ENCODE results near the gene C2orf78. TPM values are rescaled to one million over a fixed set of nuclear protein-coding genes. Genes with fewer than 3 reads are reported as not detected.

Gene C2orf78
- total RNA-seq, 4 donors from 2014 or later: not detected

GRCh38 chr2:73825408-73825807 is 41.4 kb downstream of the C2orf78 start:
- Histone ChIP-seq H3K4me1 (peaks cover 19% of the 10 kb centered on the region), H3K27ac (no peak overlapping the region), H3K27me3 (no peaks in the 10 kb centered on the region), H3K9me3 (no peaks in the 10 kb centered on the region), H3K36me3 (no peaks in the 10 kb centered on the region), H3K4me3 (no peak overlapping the region)
- TF ChIP-seq POLR2A (IDR thresholded peaks at IDR 0.05) (no peak), CTCF (IDR thresholded peaks at IDR 0.05) (no peak), EP300 (IDR thresholded peaks at IDR 0.05) (no peak), POLR2AphosphoS5 (IDR thresholded peaks at IDR 0.05) (no peak)
- DNase-seq (ENCODE audit: low spot score in 2 of 2): no peak
- 87% methylated on average over 4 of the region's 4 CpGs for WGBS

DNA sequence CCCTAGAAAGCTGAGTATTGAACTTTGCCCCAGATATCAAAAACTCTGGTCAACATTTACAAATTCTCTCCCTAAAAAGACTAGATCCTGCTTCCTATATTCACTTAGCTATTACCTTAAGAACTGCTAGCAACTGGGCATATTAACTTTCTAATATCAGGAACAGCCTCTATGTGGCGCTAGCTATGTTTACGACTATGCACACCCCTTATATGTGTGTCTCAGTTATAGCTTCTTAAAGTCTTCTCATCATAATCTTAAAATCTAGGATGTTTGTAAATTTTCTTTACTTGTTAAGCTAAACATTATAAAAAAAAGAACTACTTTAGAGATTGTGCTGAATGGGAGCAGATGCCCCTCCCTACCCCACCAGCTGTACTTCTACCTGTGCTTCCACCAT is 43.0 kb downstream of the C2orf78 start:
- peaks cover under 1% of the 10 kb centered on the region for H3K36me3 ChIP-seq
- no peaks in the 10 kb centered on the region for H3K9me3 ChIP-seq
- no peak overlapping the region for H3K4me3 ChIP-seq
- H3K4me1 ChIP-seq: peaks cover 31% of the 10 kb centered on the region
- WGBS: 31% methylated on average over 2 of the region's 2 CpGs
- no peaks in the 10 kb centered on the region for H3K27me3 ChIP-seq
- H3K27ac ChIP-seq: no peak overlapping the region
- TF ChIP-seq CTCF (IDR thresholded peaks at IDR 0.05) (peak in 1 of 2 donors; percentile 10), EP300 (IDR thresholded peaks at IDR 0.05) (no peak)
- no peak for DNase-seq (ENCODE audit: low spot score in 2 of 2)

DNA sequence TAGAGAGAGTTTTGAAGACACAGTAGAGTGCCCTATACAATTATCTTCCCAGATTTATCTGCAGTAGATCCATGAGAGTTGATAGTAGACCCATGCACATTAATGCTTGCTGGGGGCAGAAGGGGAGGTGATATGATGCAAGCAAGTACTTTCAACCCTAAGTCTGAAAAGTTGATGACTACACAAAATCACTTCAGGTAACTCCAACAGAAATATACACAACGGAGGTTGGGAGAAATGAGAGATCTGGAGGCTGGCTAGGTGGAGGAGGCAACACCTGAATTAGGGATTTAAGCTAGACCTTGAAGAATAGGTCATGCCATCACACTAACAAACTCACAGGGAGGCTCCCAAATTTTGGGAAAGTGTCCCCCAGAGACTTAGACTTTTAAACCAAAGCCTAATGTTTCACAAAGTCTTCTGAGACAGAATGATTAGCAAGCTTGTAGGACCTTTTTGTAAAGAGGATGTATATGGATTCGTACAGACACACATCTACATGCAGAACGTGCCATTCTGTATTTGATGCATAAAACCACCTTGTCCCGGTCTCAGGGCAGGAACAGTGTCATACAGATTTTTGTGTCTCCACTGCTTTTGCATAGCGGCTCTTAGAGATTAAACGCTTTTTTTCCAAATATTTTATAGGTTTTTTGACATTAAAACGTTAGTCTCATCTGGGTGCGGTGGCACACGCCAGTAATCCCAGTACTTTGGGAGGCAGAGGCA is 43.8 kb downstream of the C2orf78 start:
- H3K27me3 ChIP-seq: no peaks in the 10 kb centered on the region
- TF ChIP-seq POLR2AphosphoS5 (IDR thresholded peaks at IDR 0.05): no peak
- TF ChIP-seq EP300 (IDR thresholded peaks at IDR 0.05): no peak
- TF ChIP-seq POLR2A (IDR thresholded peaks at IDR 0.05): no peak
- no peak for TF ChIP-seq CTCF (IDR thresholded peaks at IDR 0.05)
- no peak overlapping the region for H3K27ac ChIP-seq
- H3K4me1 ChIP-seq: peaks cover 31% of the 10 kb centered on the region
- DNase-seq (ENCODE audit: low spot score in 2 of 2): no peak
- H3K4me3 ChIP-seq: peak overlapping the region; percentile 89
- no peaks in the 10 kb centered on the region for H3K9me3 ChIP-seq
- H3K36me3 ChIP-seq: peaks cover 7% of the 10 kb centered on the region
- 85% methylated on average over 9 of the region's 9 CpGs for WGBS

- peak overlapping the region; percentile 89 for H3K4me3 ChIP-seq
Observed at GRCh38 chr2:73828389-73828817, 44.4 kb downstream of the C2orf78 start.

More at GRCh38 chr2:73828389-73828817, 44.4 kb downstream of the C2orf78 start:
- Histone ChIP-seq H3K27me3 (no peaks in the 10 kb centered on the region), H3K9me3 (no peaks in the 10 kb centered on the region), H3K36me3 (peaks cover 13% of the 10 kb centered on the region), H3K4me1 (peaks cover 31% of the 10 kb centered on the region), H3K27ac (no peak overlapping the region)
- TF ChIP-seq EP300 (IDR thresholded peaks at IDR 0.05): no peak
- no peak for TF ChIP-seq POLR2A (IDR thresholded peaks at IDR 0.05)
- no peak for TF ChIP-seq CTCF (IDR thresholded peaks at IDR 0.05)
- no peak for TF ChIP-seq POLR2AphosphoS5 (IDR thresholded peaks at IDR 0.05)
- WGBS: 62% methylated on average over 4 of the region's 4 CpGs
- no peak for DNase-seq (ENCODE audit: low spot score in 2 of 2)
